ENCODE results near the gene SH2D6. TPM values are rescaled to one million over a fixed set of nuclear protein-coding genes. Genes with fewer than 3 reads are reported as not detected.
A peak's percentile ranks its signal among the peaks of the same experiment; 100 is the strongest.

Gene SH2D6
- total RNA-seq = not detected

- H3K27ac ChIP-seq = peak within 1 kb of the TSS; percentile 96 to 98
- TF ChIP-seq POLR2A (IDR thresholded peaks at IDR 0.05) (peak; percentile 59 to 81), CTCF (IDR thresholded peaks at IDR 0.05) (peak in 1 of 4 experiments; percentile 5)
- intact Hi-C loops (cut with DNase I; ENCODE audit: low total_unique reads) = no loop called here
- DNase-seq = peak; percentile 85 to 86
- no peaks in the 10 kb centered on the region for H3K36me3 ChIP-seq
- no peaks in the 10 kb centered on the region for H3K27me3 ChIP-seq
- no peaks in the 10 kb centered on the region for H3K9me3 ChIP-seq
- peak within 1 kb of the TSS; percentile 68 to 89 for H3K4me3 ChIP-seq
- peaks cover 0 to 8% of the 10 kb centered on the region in 2 donors for H3K4me1 ChIP-seq
These were observed at the start of gene SH2D6 for GRCh38 chr2:85418132-85419008. SH2D6 (plus strand) TSS chr2:85418714; CDS start chr2:85429466, 10,752 bp downstream.

GRCh38 chr2:85368921-85369320, 49.6 kb upstream of the SH2D6 start:
- no peaks in the 10 kb centered on the region for H3K36me3 ChIP-seq
- no peaks in the 10 kb centered on the region for H3K4me1 ChIP-seq
- no peak for DNase-seq
- no peak overlapping the region for H3K4me3 ChIP-seq
- H3K27me3 ChIP-seq = no peaks in the 10 kb centered on the region
- no peak overlapping the region for H3K27ac ChIP-seq
- TF ChIP-seq POLR2A (IDR thresholded peaks at IDR 0.05) (no peak), CTCF (IDR thresholded peaks at IDR 0.05) (no peak)
- intact Hi-C loops (cut with DNase I; ENCODE audit: low total_unique reads) = no loop called here
- no peaks in the 10 kb centered on the region for H3K9me3 ChIP-seq

GRCh38 chr2:85369500-85369899, 49.0 kb upstream of the SH2D6 start:
- DNase-seq = no peak
- Histone ChIP-seq H3K27me3 (no peaks in the 10 kb centered on the region), H3K4me3 (no peak overlapping the region), H3K4me1 (no peaks in the 10 kb centered on the region), H3K36me3 (no peaks in the 10 kb centered on the region), H3K9me3 (no peaks in the 10 kb centered on the region), H3K27ac (no peak overlapping the region)
- TF ChIP-seq CTCF (IDR thresholded peaks at IDR 0.05) (no peak), POLR2A (IDR thresholded peaks at IDR 0.05) (no peak)
- intact Hi-C loops (cut with DNase I; ENCODE audit: low total_unique reads) = no loop called here

GRCh38 chr2:85371045-85371444, 47.5 kb upstream of the SH2D6 start:
- Histone ChIP-seq H3K4me1 (no peaks in the 10 kb centered on the region), H3K27me3 (no peaks in the 10 kb centered on the region), H3K9me3 (no peaks in the 10 kb centered on the region), H3K27ac (no peak overlapping the region), H3K4me3 (no peak overlapping the region), H3K36me3 (no peaks in the 10 kb centered on the region)
- DNase-seq = no peak
- intact Hi-C loops (cut with DNase I; ENCODE audit: low total_unique reads) = no loop called here
- TF ChIP-seq CTCF (IDR thresholded peaks at IDR 0.05) (no peak), POLR2A (IDR thresholded peaks at IDR 0.05) (no peak)

GRCh38 chr2:85376291-85377065, 42.0 kb upstream of the SH2D6 start:
- Histone ChIP-seq H3K27me3 (no peaks in the 10 kb centered on the region), H3K4me1 (no peaks in the 10 kb centered on the region), H3K9me3 (no peaks in the 10 kb centered on the region), H3K36me3 (no peaks in the 10 kb centered on the region), H3K27ac (no peak overlapping the region), H3K4me3 (no peak overlapping the region)
- DNase-seq = no peak
- TF ChIP-seq POLR2A (IDR thresholded peaks at IDR 0.05) (no peak), CTCF (IDR thresholded peaks at IDR 0.05) (no peak)
- intact Hi-C loops (cut with DNase I; ENCODE audit: low total_unique reads) = no loop called here
